Heart right ventricle (tissue), 16 donors: ENCODE results near the gene SLC16A10. TPM values are rescaled to one million over a fixed set of nuclear protein-coding genes. Genes with fewer than 3 reads are reported as not detected.

Experiments used
- ATAC-seq, 8 donors: fragments of 200-7000 bp; cut with Tn5 transposase; one replicate each; pipeline ENCODE4 v1.9.1; 2020; ENCODE audit warnings: mild to moderate bottlenecking in 8 of 8, moderate library complexity in 8 of 8, moderate number of reproducible peaks in 1 of 8
- DNase-seq, 2 donors: peaks; one replicate each; pipeline ENCODE4 v3.0.0-alpha.2; 2020
- H3K27ac ChIP-seq, 10 donors: fragments of 200-600 bp; sonication (generic) in 2 of 10; one replicate each; pipeline versions ENCODE4 v1.5.0 to v1.8.0; 2020 to 2022; ENCODE audit warnings: mild to moderate bottlenecking in 3 of 10
- H3K27me3 ChIP-seq, 7 donors: fragments of 200-600 bp; one replicate each; pipeline ENCODE4 v1.8.0; 2021 to 2022; ENCODE audit warnings: mild to moderate bottlenecking in 2 of 7
- H3K36me3 ChIP-seq, 9 donors: fragments of 200-600 bp; sonication (generic) in 1 of 9; one replicate each; pipeline versions ENCODE4 v1.5.0 to v1.8.0; 2020 to 2022; ENCODE audit warnings: mild to moderate bottlenecking in 2 of 9
- H3K4me1 ChIP-seq, 9 donors: fragments of 200-600 bp; sonication (generic) in 1 of 9; one replicate each; pipeline versions ENCODE4 v1.5.0 to v1.8.0; 2020 to 2022; ENCODE audit warnings: mild to moderate bottlenecking in 4 of 9
- H3K4me3 ChIP-seq, 10 donors: fragments of 200-600 bp; sonication (generic) in 2 of 10; one replicate each; pipeline versions ENCODE4 v1.5.0 to v1.8.0; 2020 to 2022; ENCODE audit warnings: mild to moderate bottlenecking in 7 of 10, moderate library complexity in 2 of 10
- H3K9me3 ChIP-seq, 11 donors: fragments of 200-600 bp in 10 of 11; sonication (generic) in 2 of 11; one replicate each; pipeline versions ENCODE4 v1.5.0 to v1.8.0; 2013 to 2022; ENCODE audit warnings: mild to moderate bottlenecking in 2 of 11, control low read depth in 1 of 11, moderate library complexity in 1 of 11
- CTCF ChIP-seq, 9 donors: fragments of 200-600 bp; sonication (generic) in 2 of 9; IDR thresholded peaks; one replicate each; pipeline versions ENCODE4 v1.5.0 to v1.8.0; 2021 to 2022; ENCODE audit warnings: antibody characterized with exemption in 9 of 9, mild to moderate bottlenecking in 5 of 9, moderate library complexity in 1 of 9
- WGBS, 2 donors: extraction: QIAGEN DNeasy Blood & Tissue Kit; methylation state at CpG; one replicate each; pipeline ENCODE4 v1.1.7; 2013; ENCODE audit warnings: inconsistent platforms in 1 of 2; 5-methylcytosine and 5-hydroxymethylcytosine counted together
- intact Hi-C, 10 donors: fragments of 100-400 bp; cut with DNase I; formaldehyde crosslinking; loops; one replicate each; pipeline versions ENCODE4 v1.11.1 to v1.14.2; 2022
- polyA plus RNA-seq, 2 donors: library from polyadenylated mRNA; stranded (reverse); fragments of 200-250 nt; gene quantifications; one replicate each; pipeline ENCODE4 v1.2.3, GENCODE V29; 2013
- total RNA-seq, 10 donors: library from RNA; stranded (reverse); fragmentation: NEBNext Ultra II Directional in 3 of 10; extraction: Animal tissue kit (Norgen Biotek cat#: 25700) in 3 of 10; gene quantifications; one replicate each; pipeline versions ENCODE4 v1.2.1 to v1.2.4, GENCODE V29; 2021 to 2023
- donor health status: Arrhythmogenic right ventricular cardiomyopathy.
- donor health status: ischemic (EF 13 %, LVEDD 7.1; RV severe dilation, severe dysfunction).
- donor health status: healthy with polysubstance abuse.
- donor health status: DM: no; HTN: yes; CAD: no.
- donor health status: DM: no; HTN: no; CAD: no.
- donor health status: ischemic (EF 25% LVEDD 6.9; RV normal size, moderate dysfunction).
- donor health status: ischemic (EF 25% LVEDD 5.7; RV mildly dilated, moderate dysfunction).
- donor health status: healthy.
- donor health status: DM: yes; HTN: yes; CAD: no.
- donor health status: Ischemic cardiomyopathy.
- donor health status: ischemic (EF 35%, LVEDD 5.7; RV mildly dilated, moderate dysfunction).
- donor health status: nonischemic (EF 11% LVEDD 7.7; RV severe dilation, severe dysfunction).
- donor health status: DM: yes; HTN: yes; CAD: no.
- donor health status: PGD.
- donor health status: ischemic (EF 29% LVEDD 5.4; RV normal size, mild dysfunction).
- donor health status: nonischemic (EF 23%, LVEDD 6.1; RV moderate dilation, normal function).

Gene SLC16A10
- total and polyA plus RNA-seq, 12 donors: 1.4 to 8.1 (median 5.7) TPM

- no peak for DNase-seq
- no peak for ATAC-seq
- 68 to 71% methylated on average over 2 of the region's 2 CpGs for WGBS, 2 donors
- Histone ChIP-seq H3K9me3 (no peaks in the 10 kb centered on the region), H3K36me3 (no peaks in the 10 kb centered on the region), H3K27me3 (no peaks in the 10 kb centered on the region), H3K27ac (no peak overlapping the region), H3K4me3 (no peak overlapping the region), H3K4me1 (no peaks in the 10 kb centered on the region)
- intact Hi-C loops: no loop called here
- no peak for TF ChIP-seq CTCF (IDR thresholded peaks at IDR 0.05)
Measured at GRCh38 chr6:111098597-111098996, 11.3 kb downstream of the SLC16A10 start.

- intact Hi-C loops: no loop called here
- H3K36me3 ChIP-seq: no peaks in the 10 kb centered on the region
- WGBS, 2 donors: 80 to 84% methylated on average over 3 of the region's 3 CpGs
- ATAC-seq (no peak), DNase-seq (no peak)
- peaks cover 0 to 7% (median 0%) of the 10 kb centered on the region in 9 donors for H3K4me1 ChIP-seq
- peaks cover 0 to 5% (median 0%) of the 10 kb centered on the region in 11 donors for H3K9me3 ChIP-seq
- H3K4me3 ChIP-seq: no peak overlapping the region
- TF ChIP-seq CTCF (IDR thresholded peaks at IDR 0.05): no peak
- no peaks in the 10 kb centered on the region for H3K27me3 ChIP-seq
- H3K27ac ChIP-seq: no peak overlapping the region
Measured at GRCh38 chr6:111101987-111102386, 14.7 kb downstream of the SLC16A10 start.

GRCh38 chr6:111105578-111105977 lies 18.3 kb downstream of the SLC16A10 start:
- Histone ChIP-seq H3K27ac (peak overlapping the region in 3 of 10 donors; percentile 23 to 60 (median 23)), H3K9me3 (peaks cover 0 to 17% (median 8%) of the 10 kb centered on the region in 11 donors)
- peak; percentile 20 to 98 (median 94) for ATAC-seq

GRCh38 chr6:111107589-111107988 lies 20.3 kb downstream of the SLC16A10 start:
- H3K4me3 ChIP-seq: no peak overlapping the region
- TF ChIP-seq CTCF (IDR thresholded peaks at IDR 0.05): no peak
- no peaks in the 10 kb centered on the region for H3K36me3 ChIP-seq
- WGBS, 2 donors: 89 to 94% methylated on average over 1 of the region's 1 CpG
- no peak overlapping the region for H3K27ac ChIP-seq
- H3K4me1 ChIP-seq: peaks cover 0 to 7% (median 0%) of the 10 kb centered on the region in 9 donors
- DNase-seq (no peak), ATAC-seq (no peak)
- intact Hi-C loops: no loop called here
- peaks cover 0 to 17% (median 8%) of the 10 kb centered on the region in 11 donors for H3K9me3 ChIP-seq
- no peaks in the 10 kb centered on the region for H3K27me3 ChIP-seq

More at GRCh38 chr6:111105578-111105977, 18.3 kb downstream of the SLC16A10 start:
- DNase-seq: peak; percentile 70 to 75
- no peaks in the 10 kb centered on the region for H3K36me3 ChIP-seq
- no peak overlapping the region for H3K4me3 ChIP-seq
- peaks cover 0 to 7% (median 0%) of the 10 kb centered on the region in 9 donors for H3K4me1 ChIP-seq
- WGBS, 2 donors: 13 to 17% methylated on average over 5 of the region's 5 CpGs
- H3K27me3 ChIP-seq: no peaks in the 10 kb centered on the region
- peak in 2 of 9 donors; percentile 9 to 21 for TF ChIP-seq CTCF (IDR thresholded peaks at IDR 0.05)
- intact Hi-C loops: no loop called here
